ENCODE data around the gene FBXL3. TPM values are rescaled to one million over a fixed set of nuclear protein-coding genes. Genes with fewer than 3 reads are reported as not detected.

FBXL3 gene
- total RNA-seq, 1 experiment from 2014 or later: 16.7 TPM

DNA sequence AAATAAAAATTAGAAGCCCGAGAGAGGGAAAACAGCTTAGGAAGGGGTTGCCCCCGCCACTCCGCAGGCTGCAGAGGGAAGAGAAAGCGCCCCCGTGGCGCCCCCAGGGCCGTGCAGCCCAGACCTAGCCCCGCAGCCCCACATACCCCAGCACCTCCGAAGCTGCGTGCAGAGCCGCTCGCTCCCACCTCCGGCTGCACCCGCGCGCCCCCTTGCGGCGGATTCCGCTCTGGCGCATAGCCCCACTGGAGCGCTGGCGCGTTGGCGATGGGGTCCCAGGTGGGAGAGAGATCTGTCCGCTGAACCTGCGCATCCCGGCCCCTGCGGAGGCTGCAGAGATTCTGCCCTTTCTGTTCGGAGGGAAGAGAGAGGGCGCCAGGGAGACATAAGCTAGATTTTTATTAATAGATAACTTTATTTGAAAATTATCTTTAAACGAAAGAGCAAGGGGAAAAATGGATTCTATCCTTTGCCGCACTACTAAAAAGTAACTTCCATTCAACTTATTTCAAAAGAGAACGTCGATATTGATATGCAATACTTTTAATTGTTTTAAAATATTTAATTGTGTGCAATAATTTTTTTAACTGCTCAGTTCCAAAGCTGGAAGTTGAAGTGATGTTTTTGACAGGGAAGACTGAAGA is 46.8 kb downstream of the FBXL3 start:
- H3K27me3 ChIP-seq (ENCODE audit: insufficient read depth, low read length): no peaks in the 10 kb centered on the region
- H3K23ac ChIP-seq (ENCODE audit: insufficient read length, low read depth, low read length): no peak overlapping the region
- no peak overlapping the region for H4K91ac ChIP-seq (ENCODE audit: insufficient read length, low read depth, low read length)
- no peak overlapping the region for H3K14ac ChIP-seq (ENCODE audit: insufficient read depth, low read length)
- Mint-ChIP-seq H3K27ac (no peak overlapping the region), H3K4me3 (no peak overlapping the region), H3K9me3 (no peaks in the 10 kb centered on the region), H3K27me3 (ENCODE audit: low read depth) (peaks cover 22% of the 10 kb centered on the region), H3K36me3 (ENCODE audit: insufficient read depth in 1 of 3, low read depth in 3 of 3) (no peaks in the 10 kb centered on the region), H3K4me1 (peaks cover 0 to 2% of the 10 kb centered on the region in 2 experiments; a peak in 1 of 4 replicates)
- no peak overlapping the region for H2AFZ ChIP-seq (ENCODE audit: low read length)
- no peak overlapping the region for H3K56ac ChIP-seq (ENCODE audit: insufficient read length, low read depth, low read length)
- no peaks in the 10 kb centered on the region for H4K20me1 ChIP-seq (ENCODE audit: control insufficient read depth, insufficient read depth, insufficient read length)
- DNase-seq: peak; percentile 95
- TF ChIP-seq, protein P1, sequence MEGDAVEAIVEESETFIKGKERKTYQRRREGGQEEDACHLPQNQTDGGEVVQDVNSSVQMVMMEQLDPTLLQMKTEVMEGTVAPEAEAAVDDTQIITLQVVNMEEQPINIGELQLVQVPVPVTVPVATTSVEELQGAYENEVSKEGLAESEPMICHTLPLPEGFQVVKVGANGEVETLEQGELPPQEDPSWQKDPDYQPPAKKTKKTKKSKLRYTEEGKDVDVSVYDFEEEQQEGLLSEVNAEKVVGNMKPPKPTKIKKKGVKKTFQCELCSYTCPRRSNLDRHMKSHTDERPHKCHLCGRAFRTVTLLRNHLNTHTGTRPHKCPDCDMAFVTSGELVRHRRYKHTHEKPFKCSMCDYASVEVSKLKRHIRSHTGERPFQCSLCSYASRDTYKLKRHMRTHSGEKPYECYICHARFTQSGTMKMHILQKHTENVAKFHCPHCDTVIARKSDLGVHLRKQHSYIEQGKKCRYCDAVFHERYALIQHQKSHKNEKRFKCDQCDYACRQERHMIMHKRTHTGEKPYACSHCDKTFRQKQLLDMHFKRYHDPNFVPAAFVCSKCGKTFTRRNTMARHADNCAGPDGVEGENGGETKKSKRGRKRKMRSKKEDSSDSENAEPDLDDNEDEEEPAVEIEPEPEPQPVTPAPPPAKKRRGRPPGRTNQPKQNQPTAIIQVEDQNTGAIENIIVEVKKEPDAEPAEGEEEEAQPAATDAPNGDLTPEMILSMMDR (conservative IDR thresholded peaks at IDR 0.05): peak; percentile 98
- no peaks in the 10 kb centered on the region for H3K9me3 ChIP-seq (ENCODE audit: control insufficient read depth, low read depth, low read length)
- no peaks in the 10 kb centered on the region for H3K79me2 ChIP-seq (ENCODE audit: insufficient read depth, low read length)
- no peak overlapping the region for H3K18ac ChIP-seq (ENCODE audit: insufficient read length, low read depth, low read length)
- H4K8ac ChIP-seq (replicated peaks; ENCODE audit: insufficient read length, low read depth, low read length): no peak overlapping the region
- no peak overlapping the region for H3K27ac ChIP-seq (ENCODE audit: insufficient read length, low read depth, low read length)
- no peak overlapping the region for H3K9ac ChIP-seq (ENCODE audit: extremely low read depth, insufficient read length, low read length)
- H4K5ac ChIP-seq (ENCODE audit: insufficient read length, low read depth, low read length): no peak overlapping the region
- no peak overlapping the region for H2AK5ac ChIP-seq (ENCODE audit: insufficient read length, low read length)
- H2BK120ac ChIP-seq (ENCODE audit: low read depth, low read length, poor library complexity, severe bottlenecking): no peak overlapping the region
- no peak overlapping the region for H2BK15ac ChIP-seq (ENCODE audit: low read depth, low read length)
- no peak overlapping the region for H2BK5ac ChIP-seq (ENCODE audit: insufficient read length, low read length)
- no peak overlapping the region for H3K4ac ChIP-seq (ENCODE audit: low read depth, low read length)
- no CpG with 5 or more reads among the region's 34 CpGs for WGBS (ENCODE audit: extremely low coverage, insufficient read length, low lambda C conversion rate)
- no peaks in the 10 kb centered on the region for H3K23me2 ChIP-seq (ENCODE audit: insufficient read length, low read depth, low read length, poor library complexity, severe bottlenecking)
- no peak overlapping the region for H2BK20ac ChIP-seq (ENCODE audit: low read depth, low read length, poor library complexity, severe bottlenecking)
- no peaks in the 10 kb centered on the region for H3K4me1 ChIP-seq (ENCODE audit: insufficient read depth, low read length)
- H2BK12ac ChIP-seq (ENCODE audit: insufficient read length, low read depth, low read length): no peak overlapping the region
- no peak overlapping the region for H3K4me2 ChIP-seq (ENCODE audit: insufficient read depth, insufficient read length, low read length)
- H3K79me1 ChIP-seq (ENCODE audit: insufficient read depth, low read depth, low read length, poor library complexity, severe bottlenecking): no peaks in the 10 kb centered on the region
- H3T11ph ChIP-seq (ENCODE audit: low read length): no peak overlapping the region

Measured in H9 (cell line).